PC-9 (cell line): ENCODE results near the gene MRAP2.

ENCODE experiments used
- EZH2 ChIP-seq: fragments of 200-600 bp; sonication (generic); IDR thresholded peaks from 2 replicates; pipeline ENCODE4 v1.8.0; 2017; ENCODE audit warnings: antibody characterized with exemption, low read depth
- TF ChIP-seq, protein P1 (sequence below): fragments of 200-600 bp; sonication (generic); conservative IDR thresholded peaks from 2 replicates; pipeline ENCODE4 v1.6.1; 2017; ENCODE audit warnings: mixed run types, antibody characterized with exemption, mild to moderate bottlenecking, moderate library complexity

DNA sequence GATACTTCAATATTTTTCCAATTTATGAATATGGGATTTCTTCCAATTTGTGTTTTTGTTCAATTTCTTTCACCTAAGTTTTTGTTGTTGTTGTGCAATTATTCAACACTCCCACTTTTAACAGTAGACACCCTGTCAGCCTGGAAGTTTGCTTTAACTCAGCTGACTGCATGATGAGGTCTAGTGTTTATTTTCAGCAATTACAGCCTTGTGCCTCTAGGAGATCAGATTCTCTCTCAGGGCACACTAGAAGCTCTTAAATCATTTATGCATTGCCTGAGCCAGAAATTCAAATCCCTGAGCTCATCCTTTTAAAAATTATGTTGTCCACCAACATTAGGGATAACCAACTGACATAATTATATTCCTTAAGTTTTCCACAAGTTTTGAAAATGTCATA, 85.7 kb downstream of the MRAP2 start:
- TF ChIP-seq, protein P1, sequence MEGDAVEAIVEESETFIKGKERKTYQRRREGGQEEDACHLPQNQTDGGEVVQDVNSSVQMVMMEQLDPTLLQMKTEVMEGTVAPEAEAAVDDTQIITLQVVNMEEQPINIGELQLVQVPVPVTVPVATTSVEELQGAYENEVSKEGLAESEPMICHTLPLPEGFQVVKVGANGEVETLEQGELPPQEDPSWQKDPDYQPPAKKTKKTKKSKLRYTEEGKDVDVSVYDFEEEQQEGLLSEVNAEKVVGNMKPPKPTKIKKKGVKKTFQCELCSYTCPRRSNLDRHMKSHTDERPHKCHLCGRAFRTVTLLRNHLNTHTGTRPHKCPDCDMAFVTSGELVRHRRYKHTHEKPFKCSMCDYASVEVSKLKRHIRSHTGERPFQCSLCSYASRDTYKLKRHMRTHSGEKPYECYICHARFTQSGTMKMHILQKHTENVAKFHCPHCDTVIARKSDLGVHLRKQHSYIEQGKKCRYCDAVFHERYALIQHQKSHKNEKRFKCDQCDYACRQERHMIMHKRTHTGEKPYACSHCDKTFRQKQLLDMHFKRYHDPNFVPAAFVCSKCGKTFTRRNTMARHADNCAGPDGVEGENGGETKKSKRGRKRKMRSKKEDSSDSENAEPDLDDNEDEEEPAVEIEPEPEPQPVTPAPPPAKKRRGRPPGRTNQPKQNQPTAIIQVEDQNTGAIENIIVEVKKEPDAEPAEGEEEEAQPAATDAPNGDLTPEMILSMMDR, result no peak; the same call in 1 of the 2 replicates
- TF ChIP-seq EZH2, result no peak
